ENCODE data around the gene NME3. TPM values are rescaled to one million over a fixed set of nuclear protein-coding genes. Genes with fewer than 3 reads are reported as not detected.

NME3 gene
- total and polyA plus RNA-seq, 9 of the 15 experiments (the other 6 are each of a cell fraction or from before 2014, with no cell fraction given), result 0.68 to 76.3 (median 11.5) TPM

DNA sequence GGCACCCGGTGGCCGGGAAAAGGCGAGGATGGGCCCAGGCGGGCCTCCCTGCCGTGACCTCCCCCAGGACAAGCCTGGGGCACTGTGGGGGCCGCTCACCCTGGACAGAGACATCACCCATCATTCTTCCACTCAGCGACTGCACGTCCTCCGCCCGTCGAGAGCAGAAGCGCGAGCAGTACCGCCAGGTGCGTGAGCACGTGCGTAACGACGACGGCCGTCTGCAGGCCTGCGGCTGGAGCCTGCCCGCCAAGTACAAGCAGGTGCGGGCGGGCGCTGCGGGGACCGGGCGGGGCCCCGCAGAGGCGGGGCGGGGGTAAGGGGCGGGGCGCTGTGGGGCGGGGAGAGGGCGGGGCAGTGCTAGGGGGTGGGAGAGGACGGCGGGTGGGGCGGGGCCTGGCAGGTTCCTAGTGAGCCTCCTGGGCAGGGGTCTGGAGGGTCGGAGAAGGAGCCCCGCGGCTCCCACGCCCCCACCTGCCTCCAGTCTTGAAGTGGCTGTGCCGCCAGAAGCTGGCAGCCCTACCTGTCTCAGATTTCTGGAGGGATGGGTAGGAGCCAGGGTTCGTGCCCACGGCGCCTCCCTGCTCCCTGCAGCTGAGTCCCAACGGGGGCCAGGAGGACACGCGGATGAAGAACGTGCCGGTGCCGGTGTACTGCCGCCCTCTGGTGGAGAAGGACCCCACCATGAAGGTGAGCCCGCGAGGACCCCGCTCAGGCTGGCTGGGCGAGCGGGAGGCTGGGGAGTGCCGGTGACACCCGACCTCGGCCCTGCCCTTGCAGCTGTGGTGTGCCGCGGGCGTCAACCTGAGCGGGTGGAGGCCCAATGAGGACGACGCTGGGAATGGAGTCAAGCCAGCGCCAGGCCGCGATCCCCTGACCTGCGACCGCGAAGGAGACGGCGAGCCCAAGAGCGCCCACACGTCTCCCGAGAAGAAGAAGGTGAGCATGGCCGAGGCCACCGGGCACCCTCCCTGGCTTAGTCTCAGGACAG lies 7.5 kb downstream of the NME3 start (continued):
- TF ChIP-seq, protein P1, sequence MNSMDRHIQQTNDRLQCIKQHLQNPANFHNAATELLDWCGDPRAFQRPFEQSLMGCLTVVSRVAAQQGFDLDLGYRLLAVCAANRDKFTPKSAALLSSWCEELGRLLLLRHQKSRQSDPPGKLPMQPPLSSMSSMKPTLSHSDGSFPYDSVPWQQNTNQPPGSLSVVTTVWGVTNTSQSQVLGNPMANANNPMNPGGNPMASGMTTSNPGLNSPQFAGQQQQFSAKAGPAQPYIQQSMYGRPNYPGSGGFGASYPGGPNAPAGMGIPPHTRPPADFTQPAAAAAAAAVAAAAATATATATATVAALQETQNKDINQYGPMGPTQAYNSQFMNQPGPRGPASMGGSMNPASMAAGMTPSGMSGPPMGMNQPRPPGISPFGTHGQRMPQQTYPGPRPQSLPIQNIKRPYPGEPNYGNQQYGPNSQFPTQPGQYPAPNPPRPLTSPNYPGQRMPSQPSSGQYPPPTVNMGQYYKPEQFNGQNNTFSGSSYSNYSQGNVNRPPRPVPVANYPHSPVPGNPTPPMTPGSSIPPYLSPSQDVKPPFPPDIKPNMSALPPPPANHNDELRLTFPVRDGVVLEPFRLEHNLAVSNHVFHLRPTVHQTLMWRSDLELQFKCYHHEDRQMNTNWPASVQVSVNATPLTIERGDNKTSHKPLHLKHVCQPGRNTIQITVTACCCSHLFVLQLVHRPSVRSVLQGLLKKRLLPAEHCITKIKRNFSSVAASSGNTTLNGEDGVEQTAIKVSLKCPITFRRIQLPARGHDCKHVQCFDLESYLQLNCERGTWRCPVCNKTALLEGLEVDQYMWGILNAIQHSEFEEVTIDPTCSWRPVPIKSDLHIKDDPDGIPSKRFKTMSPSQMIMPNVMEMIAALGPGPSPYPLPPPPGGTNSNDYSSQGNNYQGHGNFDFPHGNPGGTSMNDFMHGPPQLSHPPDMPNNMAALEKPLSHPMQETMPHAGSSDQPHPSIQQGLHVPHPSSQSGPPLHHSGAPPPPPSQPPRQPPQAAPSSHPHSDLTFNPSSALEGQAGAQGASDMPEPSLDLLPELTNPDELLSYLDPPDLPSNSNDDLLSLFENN (IDR thresholded peaks at IDR 0.05; ENCODE audit: low read depth in 2 of 2, low read length in 2 of 2), result no peak
- no peak for TF ChIP-seq POLR3A (IDR thresholded peaks at IDR 0.05; ENCODE audit: borderline replicate concordance, extremely low read depth, insufficient read depth, insufficient read length)
- TF ChIP-seq ZKSCAN8 (CRISPR knock-in tag; IDR thresholded peaks at IDR 0.05), result no peak
- TF ChIP-seq RBM39 (optimal IDR thresholded peaks at IDR 0.05; ENCODE audit: low read depth, low read length), result no peak
- TF ChIP-seq, protein P2, sequence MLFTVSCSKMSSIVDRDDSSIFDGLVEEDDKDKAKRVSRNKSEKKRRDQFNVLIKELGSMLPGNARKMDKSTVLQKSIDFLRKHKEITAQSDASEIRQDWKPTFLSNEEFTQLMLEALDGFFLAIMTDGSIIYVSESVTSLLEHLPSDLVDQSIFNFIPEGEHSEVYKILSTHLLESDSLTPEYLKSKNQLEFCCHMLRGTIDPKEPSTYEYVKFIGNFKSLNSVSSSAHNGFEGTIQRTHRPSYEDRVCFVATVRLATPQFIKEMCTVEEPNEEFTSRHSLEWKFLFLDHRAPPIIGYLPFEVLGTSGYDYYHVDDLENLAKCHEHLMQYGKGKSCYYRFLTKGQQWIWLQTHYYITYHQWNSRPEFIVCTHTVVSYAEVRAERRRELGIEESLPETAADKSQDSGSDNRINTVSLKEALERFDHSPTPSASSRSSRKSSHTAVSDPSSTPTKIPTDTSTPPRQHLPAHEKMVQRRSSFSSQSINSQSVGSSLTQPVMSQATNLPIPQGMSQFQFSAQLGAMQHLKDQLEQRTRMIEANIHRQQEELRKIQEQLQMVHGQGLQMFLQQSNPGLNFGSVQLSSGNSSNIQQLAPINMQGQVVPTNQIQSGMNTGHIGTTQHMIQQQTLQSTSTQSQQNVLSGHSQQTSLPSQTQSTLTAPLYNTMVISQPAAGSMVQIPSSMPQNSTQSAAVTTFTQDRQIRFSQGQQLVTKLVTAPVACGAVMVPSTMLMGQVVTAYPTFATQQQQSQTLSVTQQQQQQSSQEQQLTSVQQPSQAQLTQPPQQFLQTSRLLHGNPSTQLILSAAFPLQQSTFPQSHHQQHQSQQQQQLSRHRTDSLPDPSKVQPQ (CRISPR knock-in tag; IDR thresholded peaks at IDR 0.05; ENCODE audit: borderline replicate concordance), result no peak
- TF ChIP-seq RUNX1 (IDR thresholded peaks at IDR 0.05; ENCODE audit: low read depth), result no peak
- TF ChIP-seq MTA1 (IDR thresholded peaks at IDR 0.05; ENCODE audit: borderline replicate concordance), result no peak
- TF ChIP-seq TBP (optimal IDR thresholded peaks at IDR 0.05; ENCODE audit: low read depth, low read length), result no peak
- TF ChIP-seq ZC3H11A (IDR thresholded peaks at IDR 0.05; ENCODE audit: low read depth, low read length), result no peak
- 0 out of 4 replicates have a peak, but pooled peaks of 1 of the 2 experiments have one; percentile 20 for TF ChIP-seq HDAC1 (IDR thresholded peaks at IDR 0.05)
- TF ChIP-seq TRIM24 (IDR thresholded peaks at IDR 0.05), result no peak
- TF ChIP-seq, protein P3, sequence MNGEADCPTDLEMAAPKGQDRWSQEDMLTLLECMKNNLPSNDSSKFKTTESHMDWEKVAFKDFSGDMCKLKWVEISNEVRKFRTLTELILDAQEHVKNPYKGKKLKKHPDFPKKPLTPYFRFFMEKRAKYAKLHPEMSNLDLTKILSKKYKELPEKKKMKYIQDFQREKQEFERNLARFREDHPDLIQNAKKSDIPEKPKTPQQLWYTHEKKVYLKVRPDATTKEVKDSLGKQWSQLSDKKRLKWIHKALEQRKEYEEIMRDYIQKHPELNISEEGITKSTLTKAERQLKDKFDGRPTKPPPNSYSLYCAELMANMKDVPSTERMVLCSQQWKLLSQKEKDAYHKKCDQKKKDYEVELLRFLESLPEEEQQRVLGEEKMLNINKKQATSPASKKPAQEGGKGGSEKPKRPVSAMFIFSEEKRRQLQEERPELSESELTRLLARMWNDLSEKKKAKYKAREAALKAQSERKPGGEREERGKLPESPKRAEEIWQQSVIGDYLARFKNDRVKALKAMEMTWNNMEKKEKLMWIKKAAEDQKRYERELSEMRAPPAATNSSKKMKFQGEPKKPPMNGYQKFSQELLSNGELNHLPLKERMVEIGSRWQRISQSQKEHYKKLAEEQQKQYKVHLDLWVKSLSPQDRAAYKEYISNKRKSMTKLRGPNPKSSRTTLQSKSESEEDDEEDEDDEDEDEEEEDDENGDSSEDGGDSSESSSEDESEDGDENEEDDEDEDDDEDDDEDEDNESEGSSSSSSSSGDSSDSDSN (IDR thresholded peaks at IDR 0.05; ENCODE audit: borderline replicate concordance in 1 of 2, low read depth in 2 of 2, low read length in 2 of 2), result no peak
- TF ChIP-seq NFXL1 (CRISPR knock-in tag; IDR thresholded peaks at IDR 0.05), result no peak
